Mucosa of stomach (tissue), 1 donor: Measurements from ENCODE around the gene GAP43.

Experiments
- H3K27me3 ChIP-seq: one replicate; pipeline ENCODE4 v1.7.0; 2013; ENCODE audit warnings: mild to moderate bottlenecking, low read length; ENCODE audit not compliant: control insufficient read depth, insufficient read depth
- H3K36me3 ChIP-seq: one replicate; pipeline ENCODE4 v1.7.0; 2013; ENCODE audit warnings: low read length; ENCODE audit not compliant: control insufficient read depth, insufficient read depth
- H3K4me1 ChIP-seq: one replicate; pipeline ENCODE4 v1.7.0; 2013; ENCODE audit warnings: mild to moderate bottlenecking, low read length; ENCODE audit not compliant: control insufficient read depth, insufficient read depth
- H3K4me3 ChIP-seq: one replicate; pipeline ENCODE4 v1.7.0; 2013; ENCODE audit warnings: low read length
- H3K9ac ChIP-seq: one replicate; pipeline ENCODE4 v1.7.0; 2013; ENCODE audit warnings: mild to moderate bottlenecking, low read length, moderate library complexity
- H3K9me3 ChIP-seq: one replicate; pipeline ENCODE4 v1.7.0; 2013; ENCODE audit warnings: mild to moderate bottlenecking, low read length, moderate library complexity; ENCODE audit not compliant: control insufficient read depth
- donor health status: Pancreatic carcinoma.

Gene GAP43

DNA sequence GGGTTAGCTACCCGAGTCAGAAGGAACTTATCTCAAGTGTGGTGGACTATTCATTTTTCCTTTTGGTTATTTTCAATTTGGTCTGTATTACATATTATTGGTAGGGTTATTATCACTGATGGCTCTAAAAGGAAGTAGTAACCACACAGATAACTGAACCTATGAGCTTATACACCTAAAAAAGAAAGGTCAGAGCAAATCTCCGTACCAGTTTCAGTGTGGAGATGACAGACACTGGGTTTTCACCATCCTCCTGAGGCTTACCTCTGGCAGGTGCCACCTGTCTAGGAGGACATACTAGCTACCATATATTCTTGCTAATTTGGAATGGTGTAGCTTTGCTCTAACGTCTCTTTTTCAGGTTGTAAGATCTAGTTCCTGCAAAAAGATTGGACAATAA lies 10.2 kb downstream of the GAP43 start:
- H3K36me3 ChIP-seq: no peaks in the 10 kb centered on the region

DNA sequence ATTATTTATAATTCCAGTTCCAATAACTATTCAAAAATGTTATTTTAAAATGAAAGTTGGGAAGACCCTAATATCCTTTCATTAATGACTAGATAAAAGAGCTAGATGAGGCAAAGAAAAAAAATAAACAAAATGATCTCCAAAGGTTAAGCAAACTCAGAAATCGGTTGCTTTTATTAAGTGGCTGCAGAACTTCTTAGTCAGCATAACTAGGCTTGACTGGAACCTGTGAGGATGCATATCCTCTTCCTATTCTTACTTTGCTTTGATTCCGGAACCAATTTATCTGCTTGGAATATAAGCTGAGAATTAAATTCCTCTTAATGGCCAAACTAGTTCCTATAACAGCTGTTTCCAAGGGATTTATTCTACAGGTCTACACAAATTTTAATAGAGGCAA lies 10.7 kb downstream of the GAP43 start:
- no peaks in the 10 kb centered on the region for H3K27me3 ChIP-seq
- no peaks in the 10 kb centered on the region for H3K4me1 ChIP-seq
- H3K9ac ChIP-seq: no peak overlapping the region

More for the DNA sequence above, 10.2 kb downstream of the GAP43 start:
- no peak overlapping the region for H3K4me3 ChIP-seq
- H3K4me1 ChIP-seq: no peaks in the 10 kb centered on the region
- H3K9ac ChIP-seq: no peak overlapping the region
- H3K27me3 ChIP-seq: no peaks in the 10 kb centered on the region
- H3K9me3 ChIP-seq: no peaks in the 10 kb centered on the region

DNA sequence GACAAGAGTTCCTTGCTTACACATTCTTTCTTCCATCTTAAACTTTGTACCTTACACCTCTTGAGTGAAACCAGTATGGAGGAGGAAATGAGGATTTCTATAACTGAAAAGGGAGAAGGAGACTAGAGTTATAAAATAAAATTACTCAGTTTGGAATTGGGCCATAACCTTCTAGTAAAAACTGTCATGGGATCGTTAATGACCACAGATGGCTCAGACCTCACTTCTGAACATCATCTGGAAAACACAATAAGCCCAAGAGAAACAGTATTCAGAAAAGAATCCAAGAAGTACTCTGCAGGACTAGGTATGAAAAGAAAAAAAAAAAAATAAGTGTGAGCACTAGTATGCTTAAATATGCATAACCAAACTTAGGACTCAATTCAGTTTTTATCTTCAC lies 12.1 kb downstream of the GAP43 start:
- Histone ChIP-seq H3K4me1 (no peaks in the 10 kb centered on the region), H3K9me3 (no peaks in the 10 kb centered on the region), H3K9ac (no peak overlapping the region), H3K4me3 (no peak overlapping the region), H3K36me3 (no peaks in the 10 kb centered on the region), H3K27me3 (no peaks in the 10 kb centered on the region)

More for the DNA sequence above, 10.7 kb downstream of the GAP43 start:
- no peaks in the 10 kb centered on the region for H3K9me3 ChIP-seq
- H3K4me3 ChIP-seq: no peak overlapping the region
- no peaks in the 10 kb centered on the region for H3K36me3 ChIP-seq

DNA sequence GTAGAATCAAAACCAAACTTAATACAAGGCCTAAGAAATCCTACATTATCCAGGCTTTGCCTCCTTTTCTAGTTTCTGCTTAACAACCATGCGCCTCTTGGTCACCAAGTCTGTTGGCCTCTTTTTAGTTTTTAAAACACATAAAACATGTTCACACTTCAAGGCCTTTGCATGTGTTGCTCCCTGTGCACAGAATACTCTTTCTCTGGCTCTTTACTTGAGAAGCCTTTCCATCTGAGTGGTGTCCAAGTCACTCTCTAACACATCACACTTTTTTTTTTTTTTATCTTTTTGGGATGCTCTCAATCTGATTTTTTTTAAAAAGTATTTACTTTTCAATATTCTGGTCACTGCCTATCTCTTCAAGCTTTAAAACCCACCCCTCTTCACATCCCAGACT lies 14.9 kb downstream of the GAP43 start:
- H3K9me3 ChIP-seq: no peaks in the 10 kb centered on the region
- H3K27me3 ChIP-seq: no peaks in the 10 kb centered on the region
- H3K9ac ChIP-seq: no peak overlapping the region
- H3K36me3 ChIP-seq: no peaks in the 10 kb centered on the region
- H3K4me1 ChIP-seq: no peaks in the 10 kb centered on the region
- H3K4me3 ChIP-seq: no peak overlapping the region

DNA sequence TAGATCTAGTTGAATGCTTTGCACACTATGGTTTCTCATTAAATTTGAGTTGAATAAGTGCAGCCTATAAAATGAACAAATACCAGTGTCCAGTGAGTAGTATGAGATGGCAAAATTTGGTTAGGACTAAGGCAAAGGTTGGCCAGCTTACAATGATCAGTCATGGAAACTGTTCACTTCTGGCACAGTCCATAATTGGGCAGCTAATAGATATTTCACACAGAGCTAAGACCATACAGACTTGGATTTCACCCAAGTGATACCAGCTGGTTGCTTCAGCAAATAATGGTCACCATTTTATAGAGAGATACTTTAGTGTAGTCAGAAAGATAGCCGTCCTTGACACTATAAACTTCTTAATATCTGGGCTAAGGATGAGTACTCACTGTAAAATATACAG lies 15.7 kb downstream of the GAP43 start:
- no peaks in the 10 kb centered on the region for H3K36me3 ChIP-seq
- no peaks in the 10 kb centered on the region for H3K4me1 ChIP-seq
- H3K9ac ChIP-seq: no peak overlapping the region
- no peaks in the 10 kb centered on the region for H3K9me3 ChIP-seq
- no peaks in the 10 kb centered on the region for H3K27me3 ChIP-seq
- H3K4me3 ChIP-seq: no peak overlapping the region

DNA sequence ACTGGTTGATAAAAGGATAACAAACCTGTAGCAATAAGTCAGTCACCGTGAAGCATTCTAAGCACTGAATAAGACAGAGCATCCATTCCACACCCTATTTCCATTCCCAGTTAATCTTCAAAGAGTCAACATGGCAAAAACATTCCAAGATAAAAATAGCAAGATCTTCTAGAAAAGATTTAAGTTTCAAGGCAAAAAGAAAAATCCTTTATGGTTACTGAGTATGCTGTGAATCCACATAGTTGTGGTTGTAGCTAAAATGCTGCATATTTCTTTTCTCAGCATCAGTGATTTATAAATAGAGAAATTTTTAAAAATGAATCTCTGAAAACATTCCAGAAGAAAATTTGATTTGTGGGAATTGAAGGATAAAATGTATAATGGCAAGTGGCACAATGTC lies 21.1 kb downstream of the GAP43 start:
- H3K27me3 ChIP-seq: no peaks in the 10 kb centered on the region
- no peaks in the 10 kb centered on the region for H3K9me3 ChIP-seq
- H3K4me1 ChIP-seq: no peaks in the 10 kb centered on the region
- H3K9ac ChIP-seq: no peak overlapping the region
- H3K4me3 ChIP-seq: no peak overlapping the region
- no peaks in the 10 kb centered on the region for H3K36me3 ChIP-seq

DNA sequence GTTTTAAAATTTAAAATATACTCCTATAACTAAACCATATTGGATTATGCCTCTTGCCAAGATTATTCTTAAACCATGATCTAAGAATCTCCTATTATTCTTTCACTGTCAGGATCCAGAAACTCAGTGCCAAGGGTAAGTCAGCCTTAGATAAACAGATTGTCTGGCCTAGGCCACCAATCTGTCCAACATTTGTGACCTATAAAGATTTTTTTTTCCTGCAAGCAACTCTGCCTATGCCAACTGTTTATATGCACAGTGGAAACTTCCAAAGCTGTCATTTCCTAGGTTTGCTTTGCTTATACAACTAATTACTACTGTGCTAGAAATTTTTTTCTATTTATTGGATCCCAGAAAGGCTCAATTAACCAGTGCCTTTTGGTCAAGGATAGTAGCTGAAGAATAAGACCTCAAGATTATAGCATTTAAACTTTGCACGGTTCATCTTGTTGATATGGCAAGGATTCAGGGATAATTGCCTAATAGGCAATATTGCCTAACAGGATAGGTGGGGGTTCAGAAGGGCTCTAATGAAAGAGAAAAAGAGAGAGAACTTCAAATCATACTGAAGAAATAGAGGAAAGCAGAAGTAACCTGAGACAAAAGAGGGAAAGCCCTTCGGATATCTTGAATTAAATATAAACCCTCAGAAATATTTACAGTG lies 22.8 kb downstream of the GAP43 start:
- Histone ChIP-seq H3K36me3 (no peaks in the 10 kb centered on the region), H3K27me3 (no peaks in the 10 kb centered on the region), H3K4me3 (no peak overlapping the region), H3K9me3 (no peaks in the 10 kb centered on the region), H3K9ac (no peak overlapping the region), H3K4me1 (no peaks in the 10 kb centered on the region)

DNA sequence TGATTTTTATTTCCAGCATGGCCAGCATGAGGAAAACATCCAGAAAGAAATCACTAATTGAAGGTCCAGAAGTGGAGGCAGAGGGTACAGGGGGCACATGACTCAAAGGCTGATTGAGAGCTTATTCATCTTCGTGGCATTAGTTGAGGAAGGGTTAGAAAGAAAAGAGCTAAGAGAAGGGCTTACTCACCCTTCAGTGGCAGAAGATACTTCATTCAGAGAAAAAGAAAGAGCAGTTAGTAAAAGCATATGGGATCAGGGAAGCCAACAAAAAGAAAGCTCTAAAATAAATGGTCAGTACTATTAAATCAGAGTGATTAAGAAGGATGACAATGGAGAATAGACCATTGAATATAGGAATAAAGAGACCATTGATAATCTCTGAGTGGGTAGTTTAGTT lies 25.2 kb downstream of the GAP43 start:
- Histone ChIP-seq H3K4me3 (no peak overlapping the region), H3K4me1 (no peaks in the 10 kb centered on the region), H3K36me3 (no peaks in the 10 kb centered on the region), H3K9ac (no peak overlapping the region), H3K27me3 (no peaks in the 10 kb centered on the region), H3K9me3 (no peaks in the 10 kb centered on the region)

DNA sequence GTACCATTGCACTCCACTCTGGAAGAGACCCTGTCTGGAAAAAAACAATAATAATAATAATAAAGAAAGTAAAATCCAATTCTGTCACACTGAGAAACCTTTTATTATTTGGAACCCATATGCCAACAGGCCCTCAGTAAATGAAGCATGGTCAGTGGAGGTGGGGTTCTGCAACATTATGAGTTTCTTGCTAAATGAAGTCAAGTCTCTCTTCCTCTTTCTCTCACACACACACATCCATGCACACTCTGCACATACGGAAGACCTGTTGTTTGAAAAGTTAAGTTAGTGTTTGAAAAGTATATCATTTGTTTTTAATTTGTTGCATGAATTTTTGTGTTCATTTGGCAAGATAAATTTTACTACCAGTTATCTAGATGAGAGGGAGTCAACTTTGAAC lies 27.8 kb downstream of the GAP43 start:
- H3K9ac ChIP-seq: no peak overlapping the region
- no peaks in the 10 kb centered on the region for H3K27me3 ChIP-seq
- H3K36me3 ChIP-seq: no peaks in the 10 kb centered on the region
- H3K4me1 ChIP-seq: no peaks in the 10 kb centered on the region
- H3K4me3 ChIP-seq: no peak overlapping the region
- no peaks in the 10 kb centered on the region for H3K9me3 ChIP-seq

DNA sequence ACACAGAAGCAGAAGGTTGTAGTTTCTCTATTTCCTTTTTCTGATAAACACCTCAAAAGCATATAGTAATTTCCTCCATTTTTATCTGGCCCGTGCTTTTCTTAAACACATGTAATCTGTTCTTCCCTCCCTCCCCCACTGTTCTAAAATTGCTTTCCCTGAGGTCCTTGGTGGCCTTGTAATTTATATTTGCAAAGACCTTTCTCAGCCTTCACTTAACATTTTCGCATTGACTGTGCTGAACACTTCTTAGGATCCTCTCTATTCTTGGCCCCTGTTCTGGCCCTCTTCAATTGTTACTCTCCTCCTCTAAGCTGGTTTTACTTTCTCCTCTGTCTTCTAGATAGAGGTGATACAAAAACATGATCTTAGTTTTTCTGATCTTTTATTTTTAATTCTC lies 28.3 kb downstream of the GAP43 start:
- H3K36me3 ChIP-seq: no peaks in the 10 kb centered on the region
- no peaks in the 10 kb centered on the region for H3K9me3 ChIP-seq
- no peak overlapping the region for H3K4me3 ChIP-seq
- no peak overlapping the region for H3K9ac ChIP-seq
- no peaks in the 10 kb centered on the region for H3K4me1 ChIP-seq
- H3K27me3 ChIP-seq: no peaks in the 10 kb centered on the region

DNA sequence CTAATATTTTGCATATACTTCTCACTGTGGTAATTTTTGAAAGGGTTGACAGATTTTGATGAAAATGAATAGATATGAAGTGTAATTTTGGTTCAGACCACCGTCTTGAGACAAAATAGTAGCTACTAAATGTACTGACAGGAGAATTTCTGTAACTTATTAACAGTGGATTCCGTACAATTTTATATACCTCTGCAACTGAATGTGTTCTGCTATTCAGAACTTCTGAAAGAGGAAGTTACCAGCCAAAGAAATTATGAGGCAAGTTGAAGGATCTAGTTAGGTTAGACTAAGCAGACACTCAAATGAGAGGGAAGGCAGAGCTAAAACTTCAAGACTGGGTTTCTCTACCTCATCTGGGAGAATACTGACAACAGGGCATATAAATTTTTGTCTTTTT lies 29.4 kb downstream of the GAP43 start:
- Histone ChIP-seq H3K9ac (no peak overlapping the region), H3K36me3 (no peaks in the 10 kb centered on the region), H3K4me3 (no peak overlapping the region), H3K9me3 (no peaks in the 10 kb centered on the region), H3K4me1 (no peaks in the 10 kb centered on the region), H3K27me3 (no peaks in the 10 kb centered on the region)

DNA sequence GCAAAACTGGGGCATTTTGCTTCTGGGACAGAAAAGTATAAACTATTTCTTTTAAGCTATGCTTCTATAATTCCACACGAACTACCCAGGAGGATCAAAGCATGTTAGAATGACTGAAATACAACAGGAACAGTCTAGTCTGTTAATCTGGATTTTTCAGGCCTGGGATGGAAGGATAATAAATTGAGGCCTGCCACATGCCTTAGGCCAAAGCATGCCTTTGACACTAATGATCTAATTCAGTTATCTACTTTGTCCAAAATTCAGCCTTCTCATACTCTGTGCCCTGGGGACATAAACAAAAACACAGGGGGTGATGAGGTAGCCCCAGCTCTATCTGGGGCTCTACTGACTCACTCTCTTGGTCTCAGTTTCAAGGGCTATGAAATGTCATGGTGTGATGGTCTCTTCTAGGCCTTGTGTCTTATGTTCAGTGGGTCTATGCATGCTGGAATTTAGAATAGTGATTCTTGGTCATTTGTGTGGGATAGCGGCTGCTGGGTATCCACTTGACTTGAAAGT lies 32.5 kb downstream of the GAP43 start:
- H3K36me3 ChIP-seq: no peaks in the 10 kb centered on the region
- no peak overlapping the region for H3K4me3 ChIP-seq
- H3K9me3 ChIP-seq: no peaks in the 10 kb centered on the region
- H3K4me1 ChIP-seq: peaks cover 5% of the 10 kb centered on the region
- H3K9ac ChIP-seq: no peak overlapping the region
- H3K27me3 ChIP-seq: peaks cover 6% of the 10 kb centered on the region

DNA sequence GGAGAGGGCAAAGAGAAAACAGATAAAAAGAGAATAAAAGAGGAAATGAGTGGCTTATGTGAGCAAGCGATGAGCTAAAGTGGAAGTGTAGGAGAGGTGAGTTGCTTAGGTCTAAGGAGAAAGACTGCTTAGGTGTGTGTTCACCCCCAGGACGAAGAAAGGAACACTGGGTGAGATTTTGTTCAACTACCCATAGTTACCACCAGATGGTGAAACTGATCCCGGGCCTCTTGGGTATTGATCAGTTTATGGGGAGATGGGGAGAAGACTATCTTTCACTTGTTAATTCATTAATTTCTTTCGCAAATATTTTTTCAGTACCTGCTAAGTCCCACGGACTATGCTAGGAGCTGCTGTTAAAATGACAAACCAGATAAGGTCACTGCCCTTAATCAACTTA lies 33.9 kb downstream of the GAP43 start:
- peaks cover 7% of the 10 kb centered on the region for H3K27me3 ChIP-seq
- H3K4me3 ChIP-seq: no peak overlapping the region
- peaks cover 5% of the 10 kb centered on the region for H3K4me1 ChIP-seq
- no peaks in the 10 kb centered on the region for H3K9me3 ChIP-seq
- H3K9ac ChIP-seq: no peak overlapping the region
- H3K36me3 ChIP-seq: no peaks in the 10 kb centered on the region
